Sciatic nerve (tissue), 2 donors: ENCODE measurements around the gene CCDC197. TPM values are rescaled to one million over a fixed set of nuclear protein-coding genes. Genes with fewer than 3 reads are reported as not detected.
A peak's percentile ranks its signal among the peaks of the same experiment; 100 is the strongest.

Source experiments
- ATAC-seq: fragments of 200-7000 bp; cut with Tn5 transposase; one replicate; pipeline ENCODE4 v1.9.1; 2020; ENCODE audit warnings: mild to moderate bottlenecking, moderate library complexity
- DNase-seq: peaks from one replicate; pipeline ENCODE4 v3.0.0-alpha.2; 2020; ENCODE audit warnings: low spot score
- intact Hi-C: fragments of 100-400 bp; cut with DNase I; formaldehyde crosslinking; loops from one replicate; pipeline ENCODE4 v1.14.2; 2022
- total RNA-seq: library from RNA; stranded (reverse); fragmentation: NEBNext Ultra II Directional; extraction: Animal tissue kit (Norgen Biotek cat#: 25700); gene quantifications from one replicate; pipeline ENCODE4 v1.2.1, GENCODE V29; 2021
- donor health status: DM: no; HTN: no; CAD: no.
- donor health status: DM: no; HTN: no; CAD: no.

Gene CCDC197
- total RNA-seq, 1 donor from 2014 or later = not detected

DNA sequence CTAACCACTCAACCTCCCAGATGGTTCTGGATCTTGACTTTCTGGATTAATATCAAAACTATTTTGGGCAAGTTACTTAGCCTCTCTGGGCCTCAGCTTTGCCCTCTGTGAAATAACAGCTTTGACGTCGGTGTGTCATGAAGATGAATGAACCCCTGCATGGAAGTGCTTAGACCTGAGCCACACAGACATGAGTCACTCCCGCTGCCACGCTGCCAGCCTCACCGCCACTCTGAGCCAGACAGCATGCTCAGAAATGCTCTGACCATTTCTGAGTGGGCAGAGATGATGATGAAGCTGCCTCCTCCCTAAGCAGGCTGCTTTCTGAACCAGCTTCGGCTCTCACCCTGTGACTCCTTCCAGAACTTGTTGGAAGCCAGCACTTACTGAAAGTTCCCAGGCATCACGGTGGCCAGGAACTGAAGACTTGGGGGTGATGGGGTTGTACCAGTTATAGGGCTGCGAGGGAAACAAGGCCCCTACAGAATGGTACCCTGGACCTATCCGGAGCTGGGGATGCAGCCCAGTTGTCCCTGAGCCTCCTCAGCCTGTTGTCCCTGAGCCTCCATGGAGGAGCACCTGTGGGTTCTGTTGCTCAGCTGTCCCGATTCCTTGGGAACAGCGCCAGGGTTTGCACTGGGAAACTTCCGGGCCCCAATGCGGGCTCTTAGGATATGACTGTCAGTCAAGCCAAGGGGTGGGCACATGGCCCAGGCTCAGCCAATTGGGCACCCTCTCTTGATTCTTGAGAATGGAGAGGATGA is 2.0 kb upstream of the CCDC197 start:
- ATAC-seq = peak; percentile 31
- intact Hi-C loops = no loop called here
- no peak for DNase-seq

DNA sequence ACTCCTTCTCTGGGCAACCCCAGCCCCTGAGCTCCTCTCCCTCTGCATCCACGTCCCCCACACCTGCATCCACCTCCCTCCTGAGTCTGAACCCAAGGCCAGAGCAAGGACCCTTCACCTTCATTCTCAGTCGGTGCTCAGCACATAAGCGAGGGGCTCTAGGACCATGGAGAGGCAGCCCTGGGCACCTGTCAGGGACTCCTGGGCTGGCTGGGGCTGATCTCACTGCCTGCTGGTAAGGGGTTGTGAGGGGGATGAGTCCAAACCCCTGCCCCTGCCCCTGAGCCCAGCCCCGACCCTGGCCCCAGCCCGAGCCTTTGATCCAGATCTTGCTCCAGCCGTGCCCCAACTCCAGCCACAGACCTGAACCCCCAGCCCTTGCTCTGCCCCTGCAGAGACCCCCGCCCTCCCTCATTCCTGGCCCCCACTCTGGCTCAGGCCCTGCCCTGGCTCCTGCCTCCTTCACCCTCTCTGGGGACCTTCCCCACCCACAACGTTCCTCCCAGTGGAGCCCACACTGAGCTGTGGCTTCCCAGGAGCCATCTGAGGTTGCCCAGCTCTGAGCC is 888 bp upstream of the CCDC197 start:
- DNase-seq = no peak
- no peak for ATAC-seq
- intact Hi-C loops = no loop called here

DNA sequence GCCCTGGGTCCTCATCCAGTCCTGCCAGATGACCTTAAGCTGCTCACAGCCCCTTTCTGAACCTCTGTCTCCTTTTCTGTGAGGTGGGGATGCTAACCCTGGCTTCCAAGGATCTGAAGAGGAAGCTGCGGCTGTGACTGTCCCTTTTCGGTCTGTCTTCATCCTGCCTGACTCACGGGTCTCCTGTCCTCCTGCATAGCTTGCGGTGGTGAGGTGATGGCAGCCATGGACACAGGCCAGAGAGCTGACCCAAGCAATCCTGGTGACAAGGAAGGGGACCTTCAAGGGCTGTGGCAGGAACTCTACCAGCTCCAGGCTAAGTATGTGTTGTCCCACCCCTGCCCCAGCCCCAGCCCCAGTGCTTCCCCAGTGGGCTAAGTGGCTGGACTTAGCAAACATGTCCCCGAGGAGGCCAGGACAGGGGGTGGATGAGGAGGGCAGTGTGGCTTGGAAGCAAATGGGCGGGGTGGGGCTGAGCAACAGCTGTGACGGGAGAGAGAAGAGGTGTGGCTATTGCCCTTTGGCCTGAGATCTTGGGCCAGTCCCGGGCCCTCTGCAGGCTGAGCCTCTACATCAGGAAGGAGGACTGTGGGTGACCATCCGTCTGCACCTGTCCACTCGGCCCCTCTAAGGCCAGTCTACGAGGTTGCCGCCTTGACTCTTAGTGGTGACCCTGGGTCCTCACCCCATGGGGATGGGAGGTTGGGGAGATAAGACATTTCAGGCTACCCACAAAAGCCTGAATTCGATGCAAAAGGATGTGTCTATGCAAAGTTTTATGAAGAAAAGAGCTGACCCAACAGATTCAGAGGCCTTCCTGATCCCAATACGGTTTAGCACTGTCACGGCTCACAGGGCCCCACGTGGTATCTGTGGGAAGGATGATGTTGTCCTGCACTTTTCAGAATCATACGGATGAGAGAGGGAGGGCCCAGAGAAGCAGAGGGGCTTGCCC is 1.1 kb downstream of the CCDC197 start:
- intact Hi-C loops = no loop called here

DNA sequence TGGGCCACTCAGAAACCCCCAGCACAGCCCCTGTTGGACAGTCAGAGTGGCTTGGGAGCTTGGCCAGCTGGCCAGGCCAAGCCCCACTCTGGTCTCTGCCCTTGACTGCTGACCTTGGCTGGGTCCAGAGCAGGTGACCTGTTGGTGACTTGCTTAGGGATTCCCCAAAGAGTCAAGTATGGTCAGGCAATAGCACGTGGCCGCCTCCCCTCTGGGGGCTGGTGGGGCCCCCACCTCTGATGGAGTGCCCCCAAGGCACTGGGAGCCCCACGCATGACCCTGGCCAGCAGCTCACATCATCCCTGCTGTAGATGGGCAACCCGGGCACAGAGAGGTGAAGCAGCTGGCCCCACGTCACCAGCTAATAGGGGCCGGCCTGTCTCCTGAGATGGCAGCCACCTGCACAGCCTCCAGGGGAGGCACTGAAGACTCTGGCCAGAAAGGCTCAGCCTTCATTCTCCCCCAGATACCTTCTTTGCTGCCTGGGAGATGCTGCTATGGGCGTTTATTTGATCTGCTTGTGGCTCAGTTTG is 1.8 kb downstream of the CCDC197 start:
- DNase-seq (no peak), ATAC-seq (no peak)
- intact Hi-C loops = no loop called here

More for the DNA sequence above, 1.1 kb downstream of the CCDC197 start:
- ATAC-seq = no peak
- no peak for DNase-seq

DNA sequence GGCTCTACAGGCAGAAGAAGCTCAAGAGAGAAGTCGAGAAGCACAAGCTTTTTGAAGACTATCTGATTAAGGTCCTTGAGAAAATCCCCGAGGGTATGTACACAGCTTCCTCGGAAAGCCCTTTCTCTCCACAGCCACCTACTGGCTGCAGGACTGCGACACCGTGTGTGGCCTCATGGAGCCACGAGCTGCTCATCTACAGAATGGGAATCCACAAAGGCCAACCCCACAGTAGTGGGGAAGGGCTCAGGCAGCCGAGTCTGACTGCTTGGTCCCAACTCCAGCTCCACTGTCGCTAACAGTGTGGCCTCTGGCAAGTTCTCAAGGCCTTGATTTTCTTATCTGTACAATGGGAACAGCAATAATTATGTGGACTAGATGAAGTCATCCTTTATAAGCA is 2.5 kb downstream of the CCDC197 start:
- no peak for DNase-seq
- intact Hi-C loops = no loop called here
- ATAC-seq = no peak

DNA sequence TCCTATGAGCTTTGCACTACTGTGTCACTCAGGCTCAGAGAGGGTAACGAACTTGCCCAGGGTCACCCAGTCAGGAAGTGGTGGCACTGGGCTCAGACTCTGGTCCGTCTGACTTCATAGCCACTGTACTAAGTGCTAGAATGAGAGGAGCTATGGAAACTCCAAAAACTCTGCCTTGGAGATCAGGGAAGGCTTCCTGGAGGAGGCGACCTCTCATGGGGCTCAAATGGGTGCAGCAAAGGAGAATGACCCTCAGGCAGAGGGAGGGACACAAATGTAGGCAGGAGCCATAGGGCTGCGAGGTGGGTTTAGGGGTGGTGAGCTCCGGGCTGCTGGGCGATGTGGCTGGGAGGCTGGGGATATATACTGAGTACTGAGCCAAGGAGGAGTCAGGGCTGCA is 3.2 kb downstream of the CCDC197 start:
- intact Hi-C loops = loop anchor here (5.0 kb wide), 1 partner anchor 58 kb away; no protein-coding TSS in a partner anchor
- ATAC-seq = no peak
- no peak for DNase-seq

DNA sequence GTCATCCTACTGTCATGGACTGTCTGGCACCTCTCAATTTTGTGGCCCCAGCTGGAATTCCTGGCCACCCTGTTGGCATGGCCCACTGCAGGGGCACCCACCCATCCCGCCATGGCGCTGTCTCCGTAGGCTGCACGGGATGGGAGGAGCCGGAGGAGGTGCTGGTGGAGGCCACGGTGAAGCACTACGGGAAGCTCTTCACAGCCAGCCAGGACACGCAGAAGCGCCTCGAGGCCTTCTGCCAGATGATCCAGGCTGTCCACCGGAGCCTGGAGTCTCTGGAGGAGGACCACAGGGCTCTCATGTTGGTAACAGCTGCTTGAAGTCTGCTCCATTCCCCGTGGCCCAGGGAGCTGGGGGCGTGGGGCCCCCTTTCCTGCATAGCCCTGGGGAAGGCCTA is 3.9 kb downstream of the CCDC197 start:
- ATAC-seq = peak; percentile 8
- DNase-seq = no peak
- intact Hi-C loops = loop anchor here (5.0 kb wide), 1 partner anchor 59 kb away; no protein-coding TSS in a partner anchor

DNA sequence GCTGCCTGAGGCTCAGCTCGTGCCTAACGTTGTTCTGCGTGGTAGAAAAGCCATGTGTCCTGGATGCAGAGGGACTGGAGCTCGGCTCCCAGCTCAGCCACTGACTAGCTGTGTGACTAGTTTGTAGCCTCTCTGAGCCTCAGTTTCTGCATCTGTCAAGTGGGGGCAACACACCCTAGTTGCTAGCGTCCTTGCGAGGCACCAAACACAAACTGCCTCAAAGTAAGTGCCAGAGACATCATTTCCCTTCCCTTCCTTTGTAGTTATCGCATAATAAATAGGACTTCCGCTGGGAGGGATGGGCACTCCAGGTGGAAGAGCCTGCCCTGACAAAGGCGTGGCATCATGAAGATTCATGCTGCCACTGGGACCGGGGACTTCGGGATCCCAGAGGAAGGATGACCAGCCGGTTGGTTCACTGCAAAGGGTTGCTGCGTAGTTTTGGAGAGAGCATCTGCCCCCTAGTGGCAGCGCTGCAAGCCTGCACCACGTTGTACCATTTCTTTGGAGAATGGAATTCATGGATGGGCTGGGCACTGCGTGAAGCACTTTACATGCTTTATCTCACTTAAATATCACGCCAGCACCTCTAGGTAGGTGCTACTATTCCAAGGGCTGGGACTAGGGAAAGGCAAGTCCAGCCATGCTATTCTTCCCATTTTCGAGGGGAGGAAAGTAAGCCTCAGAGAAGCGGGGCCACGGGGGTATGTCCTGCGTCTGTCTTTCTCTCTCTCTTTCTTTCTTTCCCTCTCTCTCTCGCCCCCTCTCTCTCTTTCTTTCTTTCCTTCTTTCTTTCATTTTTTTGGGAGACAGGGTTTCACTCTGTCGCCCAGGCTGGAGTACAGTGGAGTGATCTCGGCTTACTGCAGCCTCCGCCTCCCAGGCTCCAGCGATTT is 4.6 kb downstream of the CCDC197 start:
- ATAC-seq (peak; percentile 86), DNase-seq (peak; percentile 67)
- intact Hi-C loops = loop anchor here (5.0 kb wide), 1 partner anchor 59 kb away; no protein-coding TSS in a partner anchor

DNA sequence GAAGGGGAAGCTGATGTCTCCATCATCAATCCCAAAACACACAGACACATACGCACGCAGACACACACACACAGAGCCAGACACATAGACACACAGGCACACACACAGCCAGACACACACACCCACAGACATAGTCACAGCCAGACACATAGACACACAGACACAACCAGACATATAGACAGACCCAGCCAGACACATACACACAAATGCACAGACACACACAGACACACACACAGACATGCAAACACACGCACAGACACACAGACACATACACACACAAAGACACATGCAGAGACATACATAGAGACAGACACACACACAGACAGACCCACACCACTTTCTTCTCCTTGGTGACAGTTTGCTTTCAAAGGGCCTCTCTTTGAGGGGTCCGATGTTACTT is 6.3 kb downstream of the CCDC197 start:
- ATAC-seq = no peak
- DNase-seq = no peak
- intact Hi-C loops = loop anchor here (5.0 kb wide), 1 partner anchor 61 kb away; no protein-coding TSS in a partner anchor

DNA sequence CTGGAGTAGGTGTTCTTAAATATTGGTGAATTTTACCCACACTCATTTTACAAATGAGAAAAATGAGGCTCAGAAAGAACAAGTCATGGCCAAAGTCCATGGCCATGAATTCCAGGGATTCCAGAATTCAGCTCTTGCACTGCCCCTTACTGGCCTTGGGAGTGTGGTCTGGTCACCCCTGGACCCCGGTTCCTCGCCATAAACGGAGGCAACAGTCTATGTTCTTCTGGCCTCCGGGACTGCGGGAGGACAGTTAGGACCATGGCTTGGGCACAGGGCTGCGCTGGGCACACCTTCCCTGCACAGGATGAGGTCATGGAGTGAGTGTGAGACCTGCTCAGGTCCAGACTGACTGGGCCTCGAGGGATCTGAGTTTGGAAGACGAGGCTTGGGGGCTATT is 6.9 kb downstream of the CCDC197 start:
- intact Hi-C loops = loop anchor here (5.0 kb wide), 1 partner anchor 62 kb away; no protein-coding TSS in a partner anchor
- no peak for ATAC-seq
- DNase-seq = no peak

DNA sequence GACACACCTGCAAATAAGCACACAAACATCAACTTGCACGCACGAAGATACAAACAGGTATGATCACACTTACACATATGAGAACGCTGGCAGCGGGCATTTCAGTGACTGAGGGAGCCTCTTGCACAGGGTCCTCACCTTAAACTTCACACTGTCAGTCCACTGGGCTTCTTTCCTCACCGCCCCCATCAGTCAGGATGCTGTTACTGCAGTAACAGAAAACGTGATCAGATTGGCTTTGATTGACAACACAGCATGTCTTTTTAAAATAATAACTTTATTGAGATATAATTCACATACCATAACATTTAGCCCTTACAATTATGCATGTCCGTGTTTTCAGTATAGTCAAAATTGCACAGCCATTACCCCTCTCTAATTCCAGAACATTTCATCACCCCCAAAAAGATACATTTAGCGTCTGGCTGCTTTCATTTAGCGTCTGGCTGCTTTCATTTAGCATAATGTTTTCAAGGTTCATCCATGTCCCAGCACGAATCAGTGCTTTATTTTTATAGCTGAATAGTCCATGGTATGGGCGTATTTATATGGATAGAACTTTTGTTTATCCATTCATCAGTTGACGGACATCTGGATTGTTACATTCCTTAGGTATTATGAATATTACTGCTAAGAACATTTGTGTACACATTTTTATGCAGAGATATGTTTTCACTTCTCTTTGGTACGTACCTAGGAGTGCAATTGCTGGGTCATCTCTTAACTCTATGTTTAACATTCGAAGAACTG is 8.4 kb downstream of the CCDC197 start:
- intact Hi-C loops = no loop called here
- no peak for DNase-seq
- ATAC-seq = no peak

DNA sequence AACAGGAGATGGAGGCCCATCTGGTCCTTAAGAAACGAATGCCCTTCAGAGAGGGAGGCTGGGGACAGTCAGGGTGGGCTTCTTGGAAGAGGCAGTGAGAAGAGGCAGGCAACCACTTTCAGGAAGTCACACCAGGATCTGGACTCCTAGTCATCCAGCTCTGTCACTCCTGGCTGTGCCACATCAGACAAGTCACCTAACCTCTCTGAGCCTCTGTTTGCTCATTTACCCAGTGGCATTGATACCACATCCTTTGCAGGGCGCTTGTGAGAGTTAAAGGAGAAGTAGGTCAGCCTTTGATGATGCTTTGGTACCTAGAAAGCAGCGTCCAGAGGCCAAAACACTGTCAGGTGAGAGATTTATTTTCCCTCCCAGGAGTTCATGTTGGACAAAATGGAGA is 11.1 kb downstream of the CCDC197 start:
- no peak for DNase-seq
- ATAC-seq = no peak
- intact Hi-C loops = no loop called here

DNA sequence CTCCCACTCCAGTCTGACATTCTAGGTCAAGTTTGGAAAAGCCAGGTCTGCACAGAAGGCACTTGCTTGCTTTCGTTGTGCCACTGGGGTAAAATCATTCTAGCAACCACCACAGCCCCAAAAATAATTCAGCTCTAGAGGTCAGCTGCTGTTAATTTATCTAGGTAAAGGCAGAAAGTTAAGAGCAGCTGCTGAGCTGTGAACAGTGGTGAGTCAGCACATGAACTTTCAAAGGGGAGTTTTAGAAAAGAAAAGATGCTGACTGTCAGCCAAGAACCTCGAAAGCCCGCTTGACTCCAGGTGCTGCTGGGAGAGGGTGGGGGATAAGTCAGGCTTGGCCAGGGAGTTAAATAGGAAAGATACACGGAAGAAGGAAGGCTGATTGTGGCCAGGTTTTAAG is 12.7 kb downstream of the CCDC197 start:
- ATAC-seq (no peak), DNase-seq (no peak)
- intact Hi-C loops = no loop called here

DNA sequence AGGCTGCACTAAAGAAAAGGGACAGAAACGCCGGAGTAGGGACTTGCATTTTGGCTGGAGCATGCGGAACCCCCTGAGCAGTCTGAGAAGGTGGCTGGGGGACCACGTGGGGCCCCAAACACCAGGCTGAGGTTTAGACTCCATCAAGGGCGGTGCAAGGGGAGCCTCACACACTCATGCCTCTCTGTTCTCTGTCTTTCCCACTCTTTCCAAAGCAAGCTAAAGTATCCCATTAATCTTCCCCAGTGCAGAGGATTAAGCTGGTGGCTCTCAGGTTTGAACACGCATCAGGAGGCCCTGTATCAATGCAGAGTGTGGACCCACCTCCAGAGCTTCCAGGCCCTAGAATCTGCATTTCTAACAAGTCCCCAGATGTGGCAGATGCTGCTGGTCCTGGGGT is 13.5 kb downstream of the CCDC197 start:
- ATAC-seq = no peak
- no peak for DNase-seq
- intact Hi-C loops = no loop called here

DNA sequence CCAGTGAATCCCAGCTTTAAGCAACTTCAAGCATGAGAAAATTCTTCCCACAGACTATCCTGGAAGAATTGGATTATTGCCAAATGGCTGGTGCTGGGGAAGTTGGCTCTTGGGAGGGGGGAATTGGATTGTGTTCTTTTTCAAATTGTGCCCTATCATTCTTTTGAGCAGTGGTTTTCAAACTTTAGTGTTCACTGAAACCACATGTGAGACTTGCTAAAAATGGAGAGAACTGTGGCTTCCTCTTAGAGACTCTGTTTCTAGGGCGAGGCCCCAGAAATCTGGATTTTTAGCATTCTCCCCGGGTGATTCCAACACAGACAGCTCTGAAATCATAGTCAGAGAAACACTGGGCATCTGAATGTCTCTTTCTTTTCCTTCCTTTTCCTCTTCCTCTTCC is 14.7 kb downstream of the CCDC197 start:
- no peak for ATAC-seq
- no peak for DNase-seq
- intact Hi-C loops = no loop called here

DNA sequence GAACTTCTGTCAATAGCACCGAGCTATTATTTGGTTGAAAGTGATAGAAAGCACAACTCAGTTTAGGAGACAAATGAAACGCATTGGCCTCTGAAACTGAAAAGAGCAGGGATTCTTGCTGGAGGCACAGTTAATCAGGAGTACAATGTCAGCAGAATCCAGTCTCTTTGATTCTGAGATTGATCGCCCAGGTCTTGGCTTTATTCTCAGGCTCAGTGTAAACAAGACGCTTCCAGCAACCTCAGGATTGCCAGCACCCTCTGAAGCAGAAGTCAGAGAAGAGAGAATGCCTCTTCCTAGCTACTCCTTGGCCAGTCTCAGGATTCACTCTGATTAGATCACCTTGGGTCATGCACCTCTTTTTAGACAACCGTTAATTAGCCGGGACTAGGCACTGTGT is 17.3 kb downstream of the CCDC197 start:
- intact Hi-C loops = no loop called here
- no peak for DNase-seq

DNA sequence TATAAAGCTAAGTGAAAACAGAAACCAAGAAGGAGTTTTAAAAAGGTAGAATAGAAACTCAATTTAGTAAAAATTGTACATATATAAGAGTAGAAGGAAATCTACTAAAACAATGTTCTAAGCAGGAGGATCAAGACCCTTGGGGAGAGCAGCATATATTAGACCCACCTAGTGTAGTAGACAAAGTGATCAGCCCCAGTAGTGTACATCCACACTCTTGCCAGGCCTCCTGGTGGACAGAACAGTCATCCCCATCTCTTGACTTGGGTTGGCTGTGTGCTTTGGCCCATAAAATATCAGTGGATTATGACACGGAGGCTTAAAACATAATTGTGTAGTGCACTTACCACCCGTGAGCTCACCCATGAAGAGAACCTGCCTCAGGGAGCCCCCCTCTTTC is 18.1 kb downstream of the CCDC197 start:
- DNase-seq = no peak
- intact Hi-C loops = no loop called here
- no peak for ATAC-seq

More for the DNA sequence above, 17.3 kb downstream of the CCDC197 start:
- ATAC-seq = no peak
